ENCODE results near the gene ZAR1L.
"Not testable (repeated sequence)": the region's sequence is repeated elsewhere in the genome, so short reads cannot be mapped to it uniquely, and the experiment has no call there.

ZAR1L gene

DNA sequence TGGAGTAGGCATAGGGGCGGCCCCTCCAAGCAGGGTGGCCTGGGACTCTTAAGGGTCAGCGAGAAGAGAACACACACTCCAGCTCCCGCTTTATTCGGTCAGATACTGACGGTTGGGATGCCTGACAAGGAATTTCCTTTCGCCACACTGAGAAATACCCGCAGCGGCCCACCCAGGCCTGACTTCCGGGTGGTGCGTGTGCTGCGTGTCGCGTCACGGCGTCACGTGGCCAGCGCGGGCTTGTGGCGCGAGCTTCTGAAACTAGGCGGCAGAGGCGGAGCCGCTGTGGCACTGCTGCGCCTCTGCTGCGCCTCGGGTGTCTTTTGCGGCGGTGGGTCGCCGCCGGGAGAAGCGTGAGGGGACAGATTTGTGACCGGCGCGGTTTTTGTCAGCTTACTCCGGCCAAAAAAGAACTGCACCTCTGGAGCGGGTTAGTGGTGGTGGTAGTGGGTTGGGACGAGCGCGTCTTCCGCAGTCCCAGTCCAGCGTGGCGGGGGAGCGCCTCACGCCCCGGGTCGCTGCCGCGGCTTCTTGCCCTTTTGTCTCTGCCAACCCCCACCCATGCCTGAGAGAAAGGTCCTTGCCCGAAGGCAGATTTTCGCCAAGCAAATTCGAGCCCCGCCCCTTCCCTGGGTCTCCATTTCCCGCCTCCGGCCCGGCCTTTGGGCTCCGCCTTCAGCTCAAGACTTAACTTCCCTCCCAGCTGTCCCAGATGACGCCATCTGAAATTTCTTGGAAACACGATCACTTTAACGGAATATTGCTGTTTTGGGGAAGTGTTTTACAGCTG is at the start of gene ZAR1L, which contains the start of gene BRCA2:
ZAR1L (minus strand) TSS at position 126 of the 790 bp plus-strand sequence. CDS start 3,438 bp downstream, outside the sequence.
BRCA2 (plus strand) TSS at position 271 of the 790 bp plus-strand sequence. CDS start 953 bp downstream, outside the sequence.
- H3K4me3 ChIP-seq (ENCODE audit: control insufficient read depth, low read depth, low read length): peak within 1 kb of the TSS; percentile 89
- DNase-seq (ENCODE audit: low read depth): peak; percentile 87
- TF ChIP-seq, protein P1, sequence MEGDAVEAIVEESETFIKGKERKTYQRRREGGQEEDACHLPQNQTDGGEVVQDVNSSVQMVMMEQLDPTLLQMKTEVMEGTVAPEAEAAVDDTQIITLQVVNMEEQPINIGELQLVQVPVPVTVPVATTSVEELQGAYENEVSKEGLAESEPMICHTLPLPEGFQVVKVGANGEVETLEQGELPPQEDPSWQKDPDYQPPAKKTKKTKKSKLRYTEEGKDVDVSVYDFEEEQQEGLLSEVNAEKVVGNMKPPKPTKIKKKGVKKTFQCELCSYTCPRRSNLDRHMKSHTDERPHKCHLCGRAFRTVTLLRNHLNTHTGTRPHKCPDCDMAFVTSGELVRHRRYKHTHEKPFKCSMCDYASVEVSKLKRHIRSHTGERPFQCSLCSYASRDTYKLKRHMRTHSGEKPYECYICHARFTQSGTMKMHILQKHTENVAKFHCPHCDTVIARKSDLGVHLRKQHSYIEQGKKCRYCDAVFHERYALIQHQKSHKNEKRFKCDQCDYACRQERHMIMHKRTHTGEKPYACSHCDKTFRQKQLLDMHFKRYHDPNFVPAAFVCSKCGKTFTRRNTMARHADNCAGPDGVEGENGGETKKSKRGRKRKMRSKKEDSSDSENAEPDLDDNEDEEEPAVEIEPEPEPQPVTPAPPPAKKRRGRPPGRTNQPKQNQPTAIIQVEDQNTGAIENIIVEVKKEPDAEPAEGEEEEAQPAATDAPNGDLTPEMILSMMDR (conservative IDR thresholded peaks at IDR 0.05; ENCODE audit: control insufficient read depth, insufficient read depth, low read depth, low read length): no peak

GRCh38 chr13:32362574-32362973 is 47.4 kb upstream of the ZAR1L start:
- no peak overlapping the region for H3K4me3 ChIP-seq (ENCODE audit: control insufficient read depth, low read depth, low read length)
- no peak for DNase-seq (ENCODE audit: low read depth)
- TF ChIP-seq, protein P1 (conservative IDR thresholded peaks at IDR 0.05; ENCODE audit: control insufficient read depth, insufficient read depth, low read depth, low read length): no peak

DNA sequence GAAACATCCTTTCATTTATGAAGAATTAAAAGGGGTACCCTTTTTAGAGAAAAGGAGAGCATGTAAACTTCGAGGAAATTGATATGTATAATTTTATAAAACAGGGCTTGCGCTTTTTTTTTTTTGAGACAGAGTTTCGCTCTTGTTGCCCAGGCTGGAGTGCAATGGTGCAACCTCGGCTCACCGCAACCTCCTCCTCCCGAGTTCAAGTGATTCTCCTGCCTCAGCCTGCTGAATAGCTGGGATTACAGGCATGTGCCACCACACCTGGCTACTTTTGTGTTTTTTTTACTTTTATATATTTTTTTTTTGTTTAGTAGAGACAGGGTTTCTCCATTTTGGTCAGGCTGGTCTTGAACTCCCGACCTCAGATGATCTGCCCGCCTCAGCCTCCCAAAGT is 40.8 kb upstream of the ZAR1L start:
- H3K4me3 ChIP-seq (ENCODE audit: control insufficient read depth, low read depth, low read length); DNase-seq (ENCODE audit: low read depth): not testable (repeated sequence)

DNA sequence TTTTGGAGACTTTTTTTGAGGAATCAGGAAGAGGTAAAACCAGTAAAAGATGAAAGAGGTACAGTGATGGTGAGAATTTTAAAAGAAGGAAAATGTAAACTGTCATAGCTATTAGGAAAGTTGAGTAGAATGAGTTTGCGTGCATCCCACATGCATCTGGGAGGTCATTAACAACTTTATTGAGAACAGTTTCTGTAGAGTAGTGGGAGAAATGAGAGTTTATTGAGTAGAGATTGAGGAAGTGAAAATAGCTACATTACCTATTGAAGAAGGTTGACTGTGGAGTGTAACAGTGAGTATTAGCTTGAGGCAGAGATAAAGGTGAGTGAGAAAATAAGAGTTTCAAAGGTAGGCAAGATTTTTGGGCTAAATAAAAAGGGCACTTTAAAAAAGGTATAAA is 38.9 kb upstream of the ZAR1L start:
- DNase-seq (ENCODE audit: low read depth): no peak
- no peak overlapping the region for H3K4me3 ChIP-seq (ENCODE audit: control insufficient read depth, low read depth, low read length)
- TF ChIP-seq, protein P1 (conservative IDR thresholded peaks at IDR 0.05; ENCODE audit: control insufficient read depth, insufficient read depth, low read depth, low read length): no peak

- H3K4me3 ChIP-seq (ENCODE audit: control insufficient read depth, low read depth, low read length); DNase-seq (ENCODE audit: low read depth): not testable (repeated sequence)
These were observed 35.8 kb upstream of the ZAR1L start for GRCh38 chr13:32350839-32351441.

DNA sequence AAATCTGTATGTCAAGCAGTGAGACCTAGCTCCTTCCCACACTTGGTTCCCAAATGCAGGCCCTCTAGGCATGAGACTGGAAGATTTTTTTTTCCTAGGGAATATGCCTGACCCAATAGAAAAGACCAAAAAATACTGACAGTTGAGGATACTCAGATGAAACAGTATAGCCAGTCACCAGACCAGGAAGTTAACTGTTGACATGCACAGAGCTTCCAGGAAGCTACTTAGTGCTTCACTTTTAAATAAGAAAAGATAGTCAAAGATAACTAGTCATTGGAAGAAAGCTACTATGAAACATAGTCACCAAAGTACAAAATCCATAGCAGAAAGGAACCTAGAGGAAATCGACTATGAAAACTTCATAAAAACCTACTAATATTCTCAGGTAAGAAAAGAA is 32.5 kb upstream of the ZAR1L start:
- no peak overlapping the region for H3K4me3 ChIP-seq (ENCODE audit: control insufficient read depth, low read depth, low read length)
- DNase-seq (ENCODE audit: low read depth): no peak
- TF ChIP-seq, protein P1 (conservative IDR thresholded peaks at IDR 0.05; ENCODE audit: control insufficient read depth, insufficient read depth, low read depth, low read length): no peak

DNA sequence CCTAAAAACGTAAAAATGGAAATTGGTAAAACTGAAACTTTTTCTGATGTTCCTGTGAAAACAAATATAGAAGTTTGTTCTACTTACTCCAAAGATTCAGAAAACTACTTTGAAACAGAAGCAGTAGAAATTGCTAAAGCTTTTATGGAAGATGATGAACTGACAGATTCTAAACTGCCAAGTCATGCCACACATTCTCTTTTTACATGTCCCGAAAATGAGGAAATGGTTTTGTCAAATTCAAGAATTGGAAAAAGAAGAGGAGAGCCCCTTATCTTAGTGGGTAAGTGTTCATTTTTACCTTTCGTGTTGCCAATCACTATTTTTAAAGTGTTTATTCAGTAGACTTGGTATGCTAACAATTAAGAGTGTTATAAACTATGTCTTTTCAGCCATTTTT is 25.8 kb upstream of the ZAR1L start:
- no peak for DNase-seq (ENCODE audit: low read depth)
- TF ChIP-seq, protein P1 (conservative IDR thresholded peaks at IDR 0.05; ENCODE audit: control insufficient read depth, insufficient read depth, low read depth, low read length): no peak
- H3K4me3 ChIP-seq (ENCODE audit: control insufficient read depth, low read depth, low read length): no peak overlapping the region
